HG03135 (cell line): ENCODE results near the gene ALPK3.
A peak's percentile ranks its signal among the peaks of the same experiment; 100 is the strongest.

Experiments
- ATAC-seq: cut with Tn5 transposase; IDR thresholded peaks from one replicate; pipeline ENCODE4 v1.9.1; 2021; ENCODE audit warnings: mild to moderate bottlenecking, moderate library complexity; ENCODE audit not compliant: unreplicated experiment

ALPK3 gene

GRCh38 chr15:84913360-84913723, 96.2 kb downstream of the ALPK3 start:
- no peak for ATAC-seq

- no peak for ATAC-seq
These were observed 97.2 kb downstream of the ALPK3 start for GRCh38 chr15:84914351-84914750.

- peak; percentile 95 for ATAC-seq
These were observed 97.9 kb downstream of the ALPK3 start for GRCh38 chr15:84914909-84915605.

GRCh38 chr15:84915606-84915958, 98.4 kb downstream of the ALPK3 start:
- no peak for ATAC-seq

GRCh38 chr15:84917452-84917851, 100.3 kb downstream of the ALPK3 start:
- no peak for ATAC-seq

- no peak for ATAC-seq
These were observed 102.0 kb downstream of the ALPK3 start for GRCh38 chr15:84919106-84919667.

GRCh38 chr15:84921121-84921520, 104.0 kb downstream of the ALPK3 start:
- ATAC-seq = no peak

GRCh38 chr15:84922530-84922929, 105.4 kb downstream of the ALPK3 start:
- no peak for ATAC-seq
